Mucosa of rectum (tissue), 2 donors: ENCODE measurements around the gene SCUBE1.

ENCODE experiments used
- H3K27ac ChIP-seq, 2 donors: one replicate each; pipeline ENCODE4 v1.7.0; 2013; ENCODE audit warnings: inconsistent platforms in 2 of 2, low read depth in 2 of 2, low read length in 2 of 2
- H3K27me3 ChIP-seq, 2 donors: one replicate each; pipeline ENCODE4 v1.7.0; 2013; ENCODE audit warnings: low read length in 2 of 2; ENCODE audit not compliant: control insufficient read depth in 2 of 2, insufficient read depth in 2 of 2
- H3K36me3 ChIP-seq, 2 donors: one replicate each; pipeline ENCODE4 v1.7.0; 2013; ENCODE audit warnings: low read length in 2 of 2; ENCODE audit not compliant: control insufficient read depth in 2 of 2, insufficient read depth in 2 of 2
- H3K4me1 ChIP-seq, 2 donors: one replicate each; pipeline ENCODE4 v1.7.0; 2013; ENCODE audit warnings: low read length in 2 of 2, mild to moderate bottlenecking in 1 of 2; ENCODE audit not compliant: control insufficient read depth in 2 of 2, insufficient read depth in 2 of 2
- H3K4me3 ChIP-seq, 2 donors: one replicate each; pipeline ENCODE4 v1.7.0; 2013; ENCODE audit warnings: low read length in 2 of 2
- H3K9ac ChIP-seq, 2 donors: one replicate each; pipeline ENCODE4 v1.7.0; 2013; ENCODE audit warnings: low read length in 2 of 2, low read depth in 1 of 2, mild to moderate bottlenecking in 1 of 2
- H3K9me3 ChIP-seq, 2 donors: one replicate each; pipeline ENCODE4 v1.7.0; 2013; ENCODE audit warnings: low read length in 2 of 2; ENCODE audit not compliant: control insufficient read depth in 2 of 2
- donor health status: healthy.
- donor health status: Normal muscosa, but diverticular disease.

SCUBE1 gene

DNA sequence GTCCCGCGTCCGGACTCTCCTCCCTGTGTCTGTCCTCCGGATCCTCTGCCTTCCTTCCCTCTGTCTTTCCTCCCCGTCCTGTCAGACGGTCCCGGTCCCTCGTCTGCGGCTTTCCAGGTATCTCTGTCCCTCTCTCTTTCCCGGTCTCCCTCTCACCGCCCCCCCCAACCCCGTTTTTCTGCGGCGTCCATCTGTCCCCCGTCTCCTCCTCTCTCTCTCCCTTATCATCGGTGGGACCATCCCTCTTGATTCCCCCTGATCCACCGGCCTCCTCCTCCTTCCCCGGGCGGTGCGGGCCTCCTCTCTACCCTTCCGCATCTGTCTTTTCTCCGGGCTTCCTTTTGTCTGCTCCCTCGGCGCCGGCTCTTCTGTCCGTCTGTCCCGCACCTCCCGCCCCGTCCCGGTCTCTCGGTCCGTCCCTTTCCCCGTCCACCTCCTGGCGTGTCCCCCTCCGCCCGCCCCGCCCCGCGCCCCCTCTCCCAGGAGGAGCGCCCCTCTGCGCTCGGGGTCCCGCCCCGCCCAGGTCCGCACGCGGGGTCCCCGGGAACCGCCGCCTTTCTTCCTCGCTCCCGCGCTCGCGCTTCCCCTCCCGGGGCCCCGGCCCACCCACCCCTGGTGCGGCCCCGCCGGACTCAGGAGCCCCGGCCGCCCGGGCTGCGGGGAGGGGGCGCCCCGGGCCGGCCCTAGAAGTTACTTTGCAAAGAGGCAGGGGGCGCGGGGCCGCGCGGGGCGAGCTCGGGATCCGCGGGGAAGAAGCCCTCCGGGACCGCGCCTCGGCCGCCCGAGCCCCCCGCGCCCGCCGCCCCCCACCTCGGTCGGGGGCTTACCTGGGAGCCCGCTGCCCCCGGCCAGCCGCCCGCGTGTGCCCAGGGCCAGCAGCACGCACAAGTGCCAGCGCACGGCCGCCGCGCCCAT lies 568 bp downstream of the SCUBE1 start:
- Histone ChIP-seq H3K4me1 (no peaks in the 10 kb centered on the region), H3K9ac (no peak overlapping the region), H3K9me3 (no peaks in the 10 kb centered on the region), H3K36me3 (no peaks in the 10 kb centered on the region), H3K27ac (no peak overlapping the region), H3K4me3 (no peak overlapping the region), H3K27me3 (peaks cover 24 to 26% of the 10 kb centered on the region in 2 donors)

DNA sequence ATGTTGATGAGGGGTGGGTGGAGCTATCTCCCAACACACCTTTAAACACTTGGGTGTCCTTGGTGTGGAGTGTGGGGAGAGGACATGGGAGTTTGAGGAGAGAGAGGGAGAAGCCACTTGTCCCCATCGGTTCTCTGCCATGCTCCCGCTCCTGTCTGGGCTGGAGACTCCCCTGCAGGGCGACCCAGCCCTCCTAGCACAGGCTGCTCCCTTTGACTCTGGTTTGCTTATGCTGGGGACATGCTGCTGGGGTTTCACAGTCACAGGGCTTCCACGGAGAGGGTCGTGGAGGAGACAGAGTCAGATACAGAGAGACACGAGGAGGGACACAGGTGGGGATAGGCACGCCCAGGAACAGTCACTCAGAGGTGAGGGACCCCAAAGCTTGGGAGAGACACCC lies 1.6 kb downstream of the SCUBE1 start:
- H3K36me3 ChIP-seq: no peaks in the 10 kb centered on the region

GRCh38 chr22:43338766-43339345 lies 4.3 kb downstream of the SCUBE1 start:
- no peak overlapping the region for H3K9ac ChIP-seq
- H3K36me3 ChIP-seq: no peaks in the 10 kb centered on the region
- no peak overlapping the region for H3K4me3 ChIP-seq
- peaks cover 12 to 17% of the 10 kb centered on the region in 2 donors for H3K27me3 ChIP-seq
- H3K9me3 ChIP-seq: no peaks in the 10 kb centered on the region
- H3K27ac ChIP-seq: no peak overlapping the region
- H3K4me1 ChIP-seq: no peaks in the 10 kb centered on the region

More for the DNA sequence above, 1.6 kb downstream of the SCUBE1 start:
- Histone ChIP-seq H3K4me1 (no peaks in the 10 kb centered on the region), H3K9me3 (no peaks in the 10 kb centered on the region), H3K4me3 (no peak overlapping the region), H3K9ac (no peak overlapping the region), H3K27ac (no peak overlapping the region), H3K27me3 (peaks cover 24 to 26% of the 10 kb centered on the region in 2 donors)

DNA sequence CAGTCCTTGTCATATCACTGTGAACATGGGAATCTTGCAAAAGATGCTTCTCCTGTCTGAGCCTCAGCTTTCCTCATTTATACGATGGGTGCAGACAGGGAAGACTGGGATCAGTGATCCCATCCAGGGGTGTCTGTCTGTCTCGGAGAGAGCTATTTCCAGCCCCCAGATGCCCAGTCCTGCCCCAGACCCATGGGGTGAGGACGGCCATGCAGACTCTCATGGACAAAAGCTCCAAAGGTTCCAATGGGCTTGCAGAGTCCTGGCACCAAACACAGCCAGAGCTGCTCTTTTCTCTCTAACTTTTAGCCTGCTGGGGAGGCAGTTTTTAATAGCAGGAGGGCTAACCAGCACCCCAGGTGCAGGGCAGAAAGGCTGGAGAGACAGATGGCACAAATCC lies 5.2 kb downstream of the SCUBE1 start:
- Histone ChIP-seq H3K27me3 (peaks cover 9 to 17% of the 10 kb centered on the region in 2 donors), H3K4me3 (no peak overlapping the region), H3K9ac (no peak overlapping the region), H3K27ac (no peak overlapping the region), H3K4me1 (no peaks in the 10 kb centered on the region), H3K9me3 (no peaks in the 10 kb centered on the region), H3K36me3 (no peaks in the 10 kb centered on the region)

- Histone ChIP-seq H3K9me3 (no peaks in the 10 kb centered on the region), H3K4me1 (no peaks in the 10 kb centered on the region), H3K27me3 (peaks cover 9 to 17% of the 10 kb centered on the region in 2 donors), H3K4me3 (no peak overlapping the region), H3K36me3 (no peaks in the 10 kb centered on the region), H3K27ac (no peak overlapping the region), H3K9ac (no peak overlapping the region)
These were observed 5.8 kb downstream of the SCUBE1 start for GRCh38 chr22:43337385-43337784.

- H3K4me1 ChIP-seq: no peaks in the 10 kb centered on the region
- H3K27me3 ChIP-seq: no peaks in the 10 kb centered on the region
- no peak overlapping the region for H3K27ac ChIP-seq
- H3K9me3 ChIP-seq: no peaks in the 10 kb centered on the region
- H3K9ac ChIP-seq: no peak overlapping the region
- no peaks in the 10 kb centered on the region for H3K36me3 ChIP-seq
- no peak overlapping the region for H3K4me3 ChIP-seq
These were observed 8.8 kb downstream of the SCUBE1 start for GRCh38 chr22:43334378-43334777.

DNA sequence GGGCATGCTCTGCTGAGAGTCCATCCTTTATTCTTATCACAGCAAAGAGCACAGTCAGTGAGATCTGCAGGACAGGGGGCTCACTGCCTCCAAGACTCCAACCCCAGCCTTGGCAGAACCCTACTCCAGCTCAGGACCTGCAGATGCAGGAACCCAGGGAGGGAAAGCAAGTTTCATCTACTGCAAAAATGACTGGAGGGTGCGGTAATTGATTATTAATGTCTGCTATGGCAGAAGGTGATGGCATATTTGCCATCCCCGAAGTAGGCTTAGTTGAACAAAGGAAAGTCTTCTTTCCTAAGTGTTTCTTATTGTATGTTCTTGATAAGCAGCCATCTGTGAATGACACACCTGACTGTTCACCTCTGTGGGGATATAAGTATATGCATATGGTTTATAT lies 9.2 kb downstream of the SCUBE1 start:
- no peak overlapping the region for H3K9ac ChIP-seq
- no peaks in the 10 kb centered on the region for H3K36me3 ChIP-seq
- no peak overlapping the region for H3K4me3 ChIP-seq
- no peak overlapping the region for H3K27ac ChIP-seq
- H3K4me1 ChIP-seq: no peaks in the 10 kb centered on the region
- no peaks in the 10 kb centered on the region for H3K9me3 ChIP-seq
- no peaks in the 10 kb centered on the region for H3K27me3 ChIP-seq

DNA sequence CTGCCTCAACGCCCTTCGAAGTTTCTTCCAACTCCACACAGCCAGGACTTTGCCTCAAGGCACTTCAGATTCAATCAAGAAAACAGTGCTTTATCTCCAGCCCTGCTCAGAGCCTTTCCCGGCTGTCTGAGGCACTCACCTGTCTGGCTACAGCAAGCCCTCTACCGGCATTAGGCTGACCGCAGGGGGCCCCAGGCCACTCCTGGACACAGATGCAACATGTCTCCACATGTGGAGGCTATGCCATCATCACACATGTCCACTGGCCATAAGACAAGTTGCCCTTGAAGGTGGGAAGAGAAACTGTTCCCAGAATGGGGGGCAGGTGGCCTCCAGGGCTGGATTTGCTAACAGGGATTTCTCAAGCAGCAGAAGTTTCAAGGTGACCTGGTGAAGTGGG lies 10.0 kb downstream of the SCUBE1 start:
- no peaks in the 10 kb centered on the region for H3K4me1 ChIP-seq
- no peaks in the 10 kb centered on the region for H3K27me3 ChIP-seq
- no peak overlapping the region for H3K4me3 ChIP-seq
- H3K9ac ChIP-seq: no peak overlapping the region
- H3K9me3 ChIP-seq: no peaks in the 10 kb centered on the region
- H3K27ac ChIP-seq: no peak overlapping the region
- H3K36me3 ChIP-seq: no peaks in the 10 kb centered on the region

- H3K4me1 ChIP-seq: no peaks in the 10 kb centered on the region
- no peak overlapping the region for H3K4me3 ChIP-seq
- no peaks in the 10 kb centered on the region for H3K27me3 ChIP-seq
- H3K36me3 ChIP-seq: no peaks in the 10 kb centered on the region
- no peak overlapping the region for H3K9ac ChIP-seq
- H3K27ac ChIP-seq: no peak overlapping the region
- H3K9me3 ChIP-seq: no peaks in the 10 kb centered on the region
These were observed 11.5 kb downstream of the SCUBE1 start for GRCh38 chr22:43331698-43332097.

- Histone ChIP-seq H3K9me3 (no peaks in the 10 kb centered on the region), H3K27me3 (no peaks in the 10 kb centered on the region), H3K4me3 (no peak overlapping the region), H3K27ac (no peak overlapping the region), H3K9ac (no peak overlapping the region), H3K36me3 (no peaks in the 10 kb centered on the region), H3K4me1 (no peaks in the 10 kb centered on the region)
These were observed 12.1 kb downstream of the SCUBE1 start for GRCh38 chr22:43331069-43331451.
